HL-60/S4 (cell line): ENCODE results near the gene PPIP5K1.

Experiments
- in situ Hi-C: fragments of 300-500 bp; cut with MboI; formaldehyde crosslinking; loops from 2 replicates; pipeline ENCODE4 v1.14.3; 2022; ENCODE audit warnings: low sequenced_read_pairs

Gene PPIP5K1

GRCh38 chr15:43518197-43518761 lies 71.7 kb downstream of the PPIP5K1 start:
- in situ Hi-C loops: no loop called here

DNA sequence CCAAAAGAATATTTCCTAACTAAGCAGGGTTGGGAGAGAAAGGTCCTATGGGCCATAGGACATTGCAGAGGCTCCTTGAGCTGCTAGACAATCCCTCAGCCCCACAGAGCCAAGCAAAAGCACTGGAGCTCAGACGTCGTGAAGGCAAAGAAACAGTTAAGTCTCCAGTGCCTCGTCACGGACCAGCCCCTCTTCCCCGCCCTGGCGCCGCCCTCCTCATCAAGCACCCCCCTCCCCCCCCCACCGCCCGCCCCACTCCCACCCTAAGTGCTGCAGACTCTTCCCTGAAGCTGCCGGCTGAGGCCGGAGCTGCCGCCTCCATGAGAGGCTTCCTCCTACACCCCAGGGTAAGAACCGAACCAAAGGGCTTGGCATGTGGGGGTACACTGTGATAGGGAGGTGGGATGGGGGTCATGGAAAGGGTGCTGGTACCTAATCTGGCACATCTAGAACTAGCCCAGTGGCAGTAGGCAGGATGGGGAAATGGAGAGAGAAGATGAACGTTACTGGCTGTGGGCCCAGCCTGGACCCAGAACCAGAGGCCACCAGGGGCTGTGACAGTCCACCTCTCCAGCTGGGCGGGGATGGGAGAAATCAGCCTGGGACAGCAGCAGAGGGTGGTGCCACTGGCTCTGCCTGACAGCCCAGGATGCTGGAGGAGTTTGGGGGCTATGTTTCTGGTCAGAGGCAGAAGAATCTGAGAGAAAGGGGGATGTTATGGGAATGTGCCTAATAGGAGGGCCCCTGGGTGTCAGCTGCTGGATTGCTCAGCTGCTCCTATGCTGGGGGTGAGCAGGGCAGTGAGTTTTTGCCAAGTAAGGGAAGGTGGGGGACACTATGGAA lies 72.4 kb downstream of the PPIP5K1 start, which contains the start of gene MAP1A:
Gene MAP1A (plus strand): TSS at position 255 of the 843 bp plus-strand sequence. CDS start 3,866 bp downstream, outside the sequence.
- in situ Hi-C loops: no loop called here

GRCh38 chr15:43516801-43517353 lies 73.1 kb downstream of the PPIP5K1 start:
- in situ Hi-C loops: no loop called here

- in situ Hi-C loops: no loop called here
Measured at GRCh38 chr15:43516185-43516584, 73.8 kb downstream of the PPIP5K1 start.

GRCh38 chr15:43515741-43516140 lies 74.3 kb downstream of the PPIP5K1 start:
- in situ Hi-C loops: no loop called here

GRCh38 chr15:43514241-43515057 lies 75.6 kb downstream of the PPIP5K1 start:
- in situ Hi-C loops: no loop called here

DNA sequence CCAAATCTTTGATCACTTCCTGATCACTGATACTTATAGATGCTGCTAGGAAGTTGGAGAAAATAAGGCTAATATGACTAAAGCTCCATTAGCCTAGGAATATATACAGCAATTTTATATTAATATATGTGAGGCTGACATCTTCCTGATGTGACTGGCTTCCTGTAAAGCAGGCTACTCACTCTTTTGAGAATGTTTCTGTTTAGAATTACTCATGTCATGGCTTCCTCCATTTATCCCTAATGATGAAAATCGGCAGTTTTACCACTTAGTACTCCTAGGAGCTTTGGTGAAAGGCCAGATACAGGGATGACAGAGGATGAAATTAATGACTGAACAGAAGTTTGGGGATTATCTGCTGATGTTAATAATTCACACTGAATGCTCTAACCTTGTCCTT lies 76.5 kb downstream of the PPIP5K1 start:
- in situ Hi-C loops: no loop called here

GRCh38 chr15:43511012-43511885 lies 78.8 kb downstream of the PPIP5K1 start:
- in situ Hi-C loops: no loop called here

DNA sequence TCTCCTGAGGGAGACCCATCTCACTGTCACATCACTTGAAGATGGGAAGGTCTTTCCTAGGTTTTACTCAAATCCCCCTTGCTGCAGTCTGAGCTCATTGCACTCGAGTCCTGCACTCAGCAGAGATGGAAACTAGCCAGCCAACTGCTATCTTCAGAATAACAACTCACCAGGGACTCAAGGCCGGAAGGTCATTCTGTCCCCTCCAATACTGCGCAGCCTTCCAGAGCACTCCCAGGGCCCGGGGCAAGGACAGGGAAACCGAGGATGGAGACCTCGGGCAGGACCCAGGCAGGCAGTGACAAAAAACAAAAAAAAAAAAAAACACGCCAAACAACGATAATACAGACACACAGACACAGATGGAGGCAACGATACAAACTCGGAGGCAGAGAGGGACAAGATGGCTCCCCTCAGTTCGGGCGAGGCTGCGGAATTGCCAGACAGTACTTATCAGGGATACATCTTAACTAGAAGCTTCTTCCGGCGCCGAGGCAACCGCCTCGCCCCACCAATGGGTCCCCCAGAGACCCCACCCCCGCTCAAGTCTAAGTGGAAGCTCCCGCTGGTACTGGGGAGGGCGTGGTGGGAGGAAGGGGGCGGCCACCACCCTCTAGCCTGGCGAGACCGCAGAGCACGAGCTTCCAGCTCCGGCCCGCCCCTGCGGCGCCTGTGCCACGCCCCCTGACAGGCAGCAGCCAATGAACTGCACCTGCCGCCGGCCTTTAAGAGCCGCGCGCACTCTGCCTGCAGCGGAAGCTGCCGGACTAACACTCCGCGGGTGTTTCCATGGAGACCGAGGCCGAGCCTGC lies 79.6 kb downstream of the PPIP5K1 start:
- in situ Hi-C loops: no loop called here

- in situ Hi-C loops: no loop called here
Measured at GRCh38 chr15:43509660-43510199, 80.3 kb downstream of the PPIP5K1 start.

DNA sequence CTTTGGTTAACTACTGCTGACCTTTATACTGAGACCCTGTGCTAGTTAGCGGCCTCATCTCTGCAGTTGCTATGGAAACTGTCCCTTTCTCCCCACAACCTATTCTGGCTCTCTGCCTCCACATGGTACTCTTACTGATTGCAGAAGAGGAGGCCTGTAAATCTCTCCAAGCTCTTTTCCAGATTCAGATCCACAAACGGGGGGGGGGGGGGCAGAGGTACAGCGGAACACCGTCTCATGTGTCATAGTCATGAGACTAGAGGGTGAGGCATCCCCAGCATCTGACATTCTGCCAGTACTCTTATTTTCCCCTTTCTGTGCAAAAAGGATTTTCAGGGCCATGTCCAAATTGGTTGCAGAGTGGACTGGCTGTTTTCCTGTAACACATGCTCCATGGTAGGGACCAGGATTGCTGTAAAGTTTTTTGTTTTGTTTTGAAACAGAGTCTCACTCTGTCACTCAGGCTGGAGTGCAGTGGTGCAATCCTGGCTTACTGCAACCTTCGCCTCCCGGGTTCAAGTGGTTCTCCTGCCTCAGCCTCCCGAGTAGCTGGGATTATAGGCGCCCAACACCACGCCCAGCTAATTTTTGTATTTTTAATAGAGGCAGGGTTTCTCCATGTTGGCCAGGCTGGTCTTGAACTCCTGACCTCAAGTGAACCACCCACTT lies 80.9 kb downstream of the PPIP5K1 start:
- in situ Hi-C loops: no loop called here

DNA sequence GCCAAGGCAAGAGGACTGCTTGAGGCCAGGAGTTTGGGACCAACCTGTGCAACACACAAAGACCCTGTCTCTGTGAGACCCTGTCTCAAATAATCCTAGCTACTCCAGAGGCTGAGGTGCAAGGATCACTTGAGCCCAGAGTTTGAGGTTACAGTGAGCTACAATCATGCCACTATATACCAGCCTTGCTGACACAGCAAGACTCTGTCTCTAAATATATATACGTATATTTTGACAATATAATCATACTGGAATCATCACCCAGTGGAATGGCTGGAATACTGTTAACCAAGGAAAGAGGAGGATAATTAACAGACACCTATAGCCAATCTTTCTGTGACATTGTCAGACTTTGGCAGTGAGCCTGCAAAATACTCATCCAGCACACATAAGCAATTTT lies 81.6 kb downstream of the PPIP5K1 start:
- in situ Hi-C loops: no loop called here

DNA sequence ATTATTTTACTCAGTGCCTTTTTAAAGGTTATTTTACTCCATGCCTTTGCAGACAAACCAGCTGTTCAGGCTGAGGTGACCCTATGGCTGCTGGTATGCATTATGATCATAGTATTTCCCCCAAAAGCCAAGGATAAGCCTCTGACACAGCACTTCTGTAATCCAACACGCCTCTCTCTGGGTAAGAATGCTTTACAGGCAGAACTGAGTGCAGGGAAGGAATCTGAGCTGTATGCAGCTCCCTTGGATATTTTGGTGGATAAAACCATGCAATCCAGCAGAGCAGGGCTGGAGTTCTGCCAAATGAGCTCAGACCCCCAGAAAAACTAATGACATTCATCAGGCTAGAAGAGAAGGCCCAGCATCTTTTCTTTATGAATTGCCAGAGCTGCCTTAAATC lies 84.3 kb downstream of the PPIP5K1 start:
- in situ Hi-C loops: no loop called here

- in situ Hi-C loops: no loop called here
Measured at GRCh38 chr15:43499635-43500034, 90.4 kb downstream of the PPIP5K1 start.

- in situ Hi-C loops: no loop called here
Measured at GRCh38 chr15:43498990-43499389, 91.0 kb downstream of the PPIP5K1 start.

- in situ Hi-C loops: no loop called here
Measured at GRCh38 chr15:43493703-43494472, 96.1 kb downstream of the PPIP5K1 start.

- in situ Hi-C loops: no loop called here
Measured at GRCh38 chr15:43492673-43493601, 97.1 kb downstream of the PPIP5K1 start, which contains the start of gene TP53BP1. Gene TP53BP1, minus strand, starts transcription at chr15:43493156. Its CDS starts 113 bp downstream, at chr15:43493043.
